ENCODE measurements around the gene PLCH2. TPM values are rescaled to one million over a fixed set of nuclear protein-coding genes. Genes with fewer than 3 reads are reported as not detected.
A peak's percentile ranks its signal among the peaks of the same experiment; 100 is the strongest.

PLCH2 gene
- total and polyA plus RNA-seq, 2 of the 13 experiments (the other 11 are each of a cell fraction or from before 2014, with no cell fraction given) = 0.15 to 0.67 TPM

DNA sequence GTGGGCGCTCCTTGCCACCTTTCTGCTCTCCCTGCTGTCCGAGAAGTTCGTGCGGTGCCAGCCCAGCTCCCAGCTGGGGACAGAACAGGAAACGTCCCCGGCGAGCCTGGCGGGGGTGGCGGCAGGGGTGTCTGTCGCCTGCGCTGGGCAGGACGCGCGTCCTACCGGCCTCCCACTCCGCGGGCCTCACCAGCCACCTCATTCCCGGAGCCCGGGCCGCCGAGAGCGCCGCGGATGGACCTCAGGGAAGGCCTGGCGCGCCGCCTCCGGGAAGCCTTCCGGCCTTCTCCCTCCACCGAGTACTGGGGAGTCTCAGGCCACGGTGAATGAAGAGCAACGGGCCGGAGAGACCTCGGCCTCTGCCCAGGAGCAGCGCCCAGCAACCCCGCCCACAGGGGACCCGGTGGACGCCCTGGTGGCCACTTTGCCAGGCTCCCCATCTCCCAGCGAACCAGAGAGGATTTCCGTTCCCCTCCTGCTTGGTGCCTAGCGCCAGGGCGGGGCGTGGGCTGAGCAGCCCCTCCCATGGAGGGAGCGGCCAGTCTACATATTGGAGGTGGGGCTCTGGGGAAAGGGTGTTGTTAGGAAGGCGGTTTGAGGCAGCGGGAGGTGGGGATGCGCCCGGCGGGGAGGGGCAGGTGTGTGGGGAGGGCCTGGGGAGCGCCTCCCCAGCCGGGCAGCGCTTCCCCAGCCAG, 70.6 kb downstream of the PLCH2 start (continued):
- TF ChIP-seq MXI1 (IDR thresholded peaks at IDR 0.05; ENCODE audit: borderline replicate concordance, low read depth, low read length) (no peak; the same call in 2 of the 3 replicates), DNMT1 (CRISPR knock-in tag; IDR thresholded peaks at IDR 0.05) (no peak), RXRA (CRISPR knock-in tag; IDR thresholded peaks at IDR 0.05) (no peak), ONECUT2 (CRISPR knock-in tag; IDR thresholded peaks at IDR 0.05) (no peak), ZEB1 (IDR thresholded peaks at IDR 0.05; ENCODE audit: insufficient replicate concordance, low read depth) (no peak), NFE2L1 (CRISPR knock-in tag; IDR thresholded peaks at IDR 0.05; ENCODE audit: borderline replicate concordance) (no peak), RAD21 (CRISPR knock-in tag; IDR thresholded peaks at IDR 0.05) (no peak), SMAD9 (CRISPR knock-in tag; IDR thresholded peaks at IDR 0.05) (no peak), ZNF350 (CRISPR knock-in tag; IDR thresholded peaks at IDR 0.05; ENCODE audit: borderline replicate concordance, low read depth) (0 out of 2 replicates have a peak, but pooled peaks have one; percentile 41), PHF21A (CRISPR knock-in tag; IDR thresholded peaks at IDR 0.05) (peak; percentile 37; the same call in 1 of the 2 replicates), ZNF296 (CRISPR knock-in tag; conservative IDR thresholded peaks at IDR 0.05) (no peak), CHD4 (IDR thresholded peaks at IDR 0.05; ENCODE audit: borderline replicate concordance, low read length) (no peak), HNRNPK (IDR thresholded peaks at IDR 0.05; ENCODE audit: low read depth, low read length, poor library complexity, severe bottlenecking) (no peak), ZNF660 (CRISPR knock-in tag; IDR thresholded peaks at IDR 0.05; ENCODE audit: borderline replicate concordance, low read depth) (no peak), ZBTB21 (CRISPR knock-in tag; IDR thresholded peaks at IDR 0.05) (no peak), MIER2 (CRISPR knock-in tag; IDR thresholded peaks at IDR 0.05) (no peak), TBP (CRISPR knock-in tag; IDR thresholded peaks at IDR 0.05) (no peak), PITX1 (CRISPR knock-in tag; IDR thresholded peaks at IDR 0.05) (peak; percentile 32; the same call in 1 of the 2 replicates), ZBTB7A (CRISPR knock-in tag; IDR thresholded peaks at IDR 0.05) (no peak)
- TF ChIP-seq, protein P1, sequence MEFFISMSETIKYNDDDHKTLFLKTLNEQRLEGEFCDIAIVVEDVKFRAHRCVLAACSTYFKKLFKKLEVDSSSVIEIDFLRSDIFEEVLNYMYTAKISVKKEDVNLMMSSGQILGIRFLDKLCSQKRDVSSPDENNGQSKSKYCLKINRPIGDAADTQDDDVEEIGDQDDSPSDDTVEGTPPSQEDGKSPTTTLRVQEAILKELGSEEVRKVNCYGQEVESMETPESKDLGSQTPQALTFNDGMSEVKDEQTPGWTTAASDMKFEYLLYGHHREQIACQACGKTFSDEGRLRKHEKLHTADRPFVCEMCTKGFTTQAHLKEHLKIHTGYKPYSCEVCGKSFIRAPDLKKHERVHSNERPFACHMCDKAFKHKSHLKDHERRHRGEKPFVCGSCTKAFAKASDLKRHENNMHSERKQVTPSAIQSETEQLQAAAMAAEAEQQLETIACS (CRISPR knock-in tag; IDR thresholded peaks at IDR 0.05) = no peak
- TF ChIP-seq, protein P2, sequence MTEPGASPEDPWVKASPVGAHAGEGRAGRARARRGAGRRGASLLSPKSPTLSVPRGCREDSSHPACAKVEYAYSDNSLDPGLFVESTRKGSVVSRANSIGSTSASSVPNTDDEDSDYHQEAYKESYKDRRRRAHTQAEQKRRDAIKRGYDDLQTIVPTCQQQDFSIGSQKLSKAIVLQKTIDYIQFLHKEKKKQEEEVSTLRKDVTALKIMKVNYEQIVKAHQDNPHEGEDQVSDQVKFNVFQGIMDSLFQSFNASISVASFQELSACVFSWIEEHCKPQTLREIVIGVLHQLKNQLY (CRISPR knock-in tag; IDR thresholded peaks at IDR 0.05) = no peak
- TF ChIP-seq, protein P3, sequence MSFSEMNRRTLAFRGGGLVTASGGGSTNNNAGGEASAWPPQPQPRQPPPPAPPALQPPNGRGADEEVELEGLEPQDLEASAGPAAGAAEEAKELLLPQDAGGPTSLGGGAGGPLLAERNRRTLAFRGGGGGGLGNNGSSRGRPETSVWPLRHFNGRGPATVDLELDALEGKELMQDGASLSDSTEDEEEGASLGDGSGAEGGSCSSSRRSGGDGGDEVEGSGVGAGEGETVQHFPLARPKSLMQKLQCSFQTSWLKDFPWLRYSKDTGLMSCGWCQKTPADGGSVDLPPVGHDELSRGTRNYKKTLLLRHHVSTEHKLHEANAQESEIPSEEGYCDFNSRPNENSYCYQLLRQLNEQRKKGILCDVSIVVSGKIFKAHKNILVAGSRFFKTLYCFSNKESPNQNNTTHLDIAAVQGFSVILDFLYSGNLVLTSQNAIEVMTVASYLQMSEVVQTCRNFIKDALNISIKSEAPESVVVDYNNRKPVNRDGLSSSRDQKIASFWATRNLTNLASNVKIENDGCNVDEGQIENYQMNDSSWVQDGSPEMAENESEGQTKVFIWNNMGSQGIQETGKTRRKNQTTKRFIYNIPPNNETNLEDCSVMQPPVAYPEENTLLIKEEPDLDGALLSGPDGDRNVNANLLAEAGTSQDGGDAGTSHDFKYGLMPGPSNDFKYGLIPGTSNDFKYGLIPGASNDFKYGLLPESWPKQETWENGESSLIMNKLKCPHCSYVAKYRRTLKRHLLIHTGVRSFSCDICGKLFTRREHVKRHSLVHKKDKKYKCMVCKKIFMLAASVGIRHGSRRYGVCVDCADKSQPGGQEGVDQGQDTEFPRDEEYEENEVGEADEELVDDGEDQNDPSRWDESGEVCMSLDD (CRISPR knock-in tag; IDR thresholded peaks at IDR 0.05; ENCODE audit: borderline replicate concordance) = 0 out of 2 replicates have a peak, but pooled peaks have one; percentile 5

Data from HepG2 (cell line).